ENCODE results near the gene AUTS2. TPM values are rescaled to one million over a fixed set of nuclear protein-coding genes. Genes with fewer than 3 reads are reported as not detected.

AUTS2 gene
- polyA plus RNA-seq, 1 donor from 2014 or later, result 97.3 TPM

- Histone ChIP-seq H3K27me3 (ENCODE audit: insufficient read depth, low read depth, low read length) (no peaks in the 10 kb centered on the region), H3K4me3 (ENCODE audit: low read length) (peak overlapping the region; percentile 16), H3K9ac (ENCODE audit: low read length) (no peak overlapping the region), H3F3A (ENCODE audit: insufficient read depth, low read length, poor library complexity, severe bottlenecking) (no peaks in the 10 kb centered on the region), H3K4me2 (ENCODE audit: low read length) (no peak overlapping the region), H4K20me1 (ENCODE audit: insufficient read depth) (no peaks in the 10 kb centered on the region), H3K27ac (ENCODE audit: low read length) (no peak overlapping the region), H3K79me2 (replicated peaks; ENCODE audit: insufficient read depth, low read length) (peaks cover 88% of the 10 kb centered on the region), H3K9me2 (ENCODE audit: insufficient read depth, low read length) (no peaks in the 10 kb centered on the region), H3K36me3 (ENCODE audit: insufficient read depth, low read length) (no peaks in the 10 kb centered on the region), H3K9me3 (ENCODE audit: low read length) (no peaks in the 10 kb centered on the region), H2AFZ (ENCODE audit: low read depth, low read length) (no peak overlapping the region)
- no peak for TF ChIP-seq SMC3 (conservative IDR thresholded peaks at IDR 0.05; ENCODE audit: poor library complexity)
- TF ChIP-seq TAF1 (IDR thresholded peaks at IDR 0.05; ENCODE audit: low read depth), result no peak
- TF ChIP-seq POLR2AphosphoS5 (IDR thresholded peaks at IDR 0.05), result no peak
- no peak for TF ChIP-seq EP300 (conservative IDR thresholded peaks at IDR 0.05; ENCODE audit: poor library complexity, severe bottlenecking)
- no peak for TF ChIP-seq REST (IDR thresholded peaks at IDR 0.05; ENCODE audit: borderline replicate concordance)
- TF ChIP-seq MXI1 (conservative IDR thresholded peaks at IDR 0.05; ENCODE audit: poor library complexity, severe bottlenecking), result no peak
- TF ChIP-seq EZH2 (IDR thresholded peaks at IDR 0.05; ENCODE audit: borderline replicate concordance, insufficient read depth, low read length, poor library complexity, severe bottlenecking), result no peak
Observed at GRCh38 chr7:69661342-69661741, 63.1 kb downstream of the AUTS2 start.

- Histone ChIP-seq H2AFZ (ENCODE audit: low read depth, low read length) (no peak overlapping the region), H3K27ac (ENCODE audit: low read length) (no peak overlapping the region), H3K9me3 (ENCODE audit: low read length) (no peaks in the 10 kb centered on the region), H4K20me1 (ENCODE audit: insufficient read depth) (no peaks in the 10 kb centered on the region), H3K4me3 (ENCODE audit: low read length) (no peak overlapping the region), H3K36me3 (ENCODE audit: insufficient read depth, low read length) (no peaks in the 10 kb centered on the region), H3K9me2 (ENCODE audit: insufficient read depth, low read length) (no peaks in the 10 kb centered on the region), H3K79me2 (replicated peaks; ENCODE audit: insufficient read depth, low read length) (peaks cover 79% of the 10 kb centered on the region), H3K27me3 (ENCODE audit: insufficient read depth, low read depth, low read length) (no peaks in the 10 kb centered on the region), H3F3A (ENCODE audit: insufficient read depth, low read length, poor library complexity, severe bottlenecking) (no peaks in the 10 kb centered on the region), H3K9ac (ENCODE audit: low read length) (no peak overlapping the region), H3K4me2 (ENCODE audit: low read length) (no peak overlapping the region)
- no peak for TF ChIP-seq RAD21 (conservative IDR thresholded peaks at IDR 0.05)
- TF ChIP-seq CTCF (IDR thresholded peaks at IDR 0.05; ENCODE audit: poor library complexity, severe bottlenecking), result no peak
- no peak for TF ChIP-seq REST (IDR thresholded peaks at IDR 0.05; ENCODE audit: borderline replicate concordance)
- TF ChIP-seq MXI1 (conservative IDR thresholded peaks at IDR 0.05; ENCODE audit: poor library complexity, severe bottlenecking), result no peak
- no peak for TF ChIP-seq TAF1 (IDR thresholded peaks at IDR 0.05; ENCODE audit: low read depth)
- TF ChIP-seq SMC3 (conservative IDR thresholded peaks at IDR 0.05; ENCODE audit: poor library complexity), result no peak
- TF ChIP-seq POLR2AphosphoS5 (IDR thresholded peaks at IDR 0.05), result no peak
- no peak for TF ChIP-seq EP300 (conservative IDR thresholded peaks at IDR 0.05; ENCODE audit: poor library complexity, severe bottlenecking)
- TF ChIP-seq EZH2 (IDR thresholded peaks at IDR 0.05; ENCODE audit: borderline replicate concordance, insufficient read depth, low read length, poor library complexity, severe bottlenecking), result no peak
Observed at GRCh38 chr7:69663911-69664832, 65.9 kb downstream of the AUTS2 start.
